ENCODE results near the gene CD99L2. TPM values are rescaled to one million over a fixed set of nuclear protein-coding genes. Genes with fewer than 3 reads are reported as not detected.

Gene CD99L2
- total and polyA plus RNA-seq, 2 experiments from 2014 or later: 37.9 to 71.7 TPM

GRCh38 chrX:150768580-150769190, 129.8 kb downstream of the CD99L2 start:
- Histone ChIP-seq H4K20me1 (ENCODE audit: insufficient read depth) (no peaks in the 10 kb centered on the region), H3K9ac (no peak overlapping the region), H3K9me2 (ENCODE audit: insufficient read depth) (no peaks in the 10 kb centered on the region), H3K4me2 (ENCODE audit: unreplicated experiment) (no peak overlapping the region), H2AFZ (no peak overlapping the region), H3K79me2 (ENCODE audit: insufficient read depth) (no peaks in the 10 kb centered on the region), H3K27me3 (replicated peaks; ENCODE audit: insufficient read depth) (no peaks in the 10 kb centered on the region), H3K4me3 (no peak overlapping the region), H3K9me3 (ENCODE audit: low read depth) (no peaks in the 10 kb centered on the region), H3K4me1 (ENCODE audit: insufficient read depth) (peaks cover 6% of the 10 kb centered on the region), H3F3A (ENCODE audit: insufficient read depth) (no peaks in the 10 kb centered on the region), H3K27ac (no peak overlapping the region), H3K36me3 (ENCODE audit: low read depth) (no peaks in the 10 kb centered on the region)
- WGBS, 2 experiments (ENCODE audit: low coverage in 1 of 2, low lambda C conversion rate in 2 of 2, missing lambda C conversion rate in 2 of 2): 84 to 90% methylated on average over 12 to 19 of the region's 19 CpGs
- in situ Hi-C loops (cut with MboI): no loop called here
- TF ChIP-seq EZH2phosphoT487 (IDR thresholded peaks at IDR 0.05; ENCODE audit: insufficient read depth, low read depth) (no peak), EZH2 (IDR thresholded peaks at IDR 0.05; ENCODE audit: insufficient read depth, poor library complexity, severe bottlenecking) (no peak)
- no peak for DNase-seq

GRCh38 chrX:150768132-150768485, 130.4 kb downstream of the CD99L2 start:
- Histone ChIP-seq H3K9me2 (ENCODE audit: insufficient read depth) (no peaks in the 10 kb centered on the region), H3K4me3 (no peak overlapping the region), H3K9ac (no peak overlapping the region), H3F3A (ENCODE audit: insufficient read depth) (no peaks in the 10 kb centered on the region), H3K4me2 (ENCODE audit: unreplicated experiment) (no peak overlapping the region), H3K4me1 (ENCODE audit: insufficient read depth) (peaks cover 6% of the 10 kb centered on the region), H4K20me1 (ENCODE audit: insufficient read depth) (no peaks in the 10 kb centered on the region), H3K27me3 (replicated peaks; ENCODE audit: insufficient read depth) (no peaks in the 10 kb centered on the region), H2AFZ (no peak overlapping the region), H3K27ac (0 out of 2 replicates have a peak overlapping the region, but pooled peaks have one; percentile 8), H3K36me3 (ENCODE audit: low read depth) (no peaks in the 10 kb centered on the region), H3K9me3 (ENCODE audit: low read depth) (no peaks in the 10 kb centered on the region), H3K79me2 (ENCODE audit: insufficient read depth) (no peaks in the 10 kb centered on the region)
- in situ Hi-C loops (cut with MboI): no loop called here
- TF ChIP-seq EZH2phosphoT487 (IDR thresholded peaks at IDR 0.05; ENCODE audit: insufficient read depth, low read depth): no peak
- no peak for TF ChIP-seq EZH2 (IDR thresholded peaks at IDR 0.05; ENCODE audit: insufficient read depth, poor library complexity, severe bottlenecking)
- 84 to 85% methylated on average over 10 of the region's 10 CpGs for WGBS, 2 experiments (ENCODE audit: low coverage in 1 of 2, low lambda C conversion rate in 2 of 2, missing lambda C conversion rate in 2 of 2)
- DNase-seq: no peak

GRCh38 chrX:150767475-150768131, 130.9 kb downstream of the CD99L2 start:
- H3F3A ChIP-seq (ENCODE audit: insufficient read depth): no peaks in the 10 kb centered on the region
- H3K27me3 ChIP-seq (replicated peaks; ENCODE audit: insufficient read depth): no peaks in the 10 kb centered on the region
- no peak overlapping the region for H3K4me3 ChIP-seq
- no peak overlapping the region for H3K9ac ChIP-seq
- TF ChIP-seq EZH2 (IDR thresholded peaks at IDR 0.05; ENCODE audit: insufficient read depth, poor library complexity, severe bottlenecking): no peak
- TF ChIP-seq EZH2phosphoT487 (IDR thresholded peaks at IDR 0.05; ENCODE audit: insufficient read depth, low read depth): no peak
- DNase-seq: peak; percentile 71
- H3K9me2 ChIP-seq (ENCODE audit: insufficient read depth): no peaks in the 10 kb centered on the region
- no peaks in the 10 kb centered on the region for H3K79me2 ChIP-seq (ENCODE audit: insufficient read depth)
- H3K9me3 ChIP-seq (ENCODE audit: low read depth): no peaks in the 10 kb centered on the region
- H3K36me3 ChIP-seq (ENCODE audit: low read depth): no peaks in the 10 kb centered on the region
- WGBS, 2 experiments (ENCODE audit: low coverage in 1 of 2, low lambda C conversion rate in 2 of 2, missing lambda C conversion rate in 2 of 2): 69 to 79% methylated on average over 9 to 14 of the region's 17 CpGs
- in situ Hi-C loops (cut with MboI): no loop called here
- peaks cover 6% of the 10 kb centered on the region for H3K4me1 ChIP-seq (ENCODE audit: insufficient read depth)
- H3K27ac ChIP-seq: 0 out of 2 replicates have a peak overlapping the region, but pooled peaks have one; percentile 8
- no peaks in the 10 kb centered on the region for H4K20me1 ChIP-seq (ENCODE audit: insufficient read depth)
- no peak overlapping the region for H3K4me2 ChIP-seq (ENCODE audit: unreplicated experiment)
- H2AFZ ChIP-seq: no peak overlapping the region

GRCh38 chrX:150767045-150767395, 131.4 kb downstream of the CD99L2 start:
- Histone ChIP-seq H3K4me2 (ENCODE audit: unreplicated experiment) (no peak overlapping the region), H4K20me1 (ENCODE audit: insufficient read depth) (no peaks in the 10 kb centered on the region), H3K9me3 (ENCODE audit: low read depth) (no peaks in the 10 kb centered on the region), H3K27ac (no peak overlapping the region), H3K4me1 (ENCODE audit: insufficient read depth) (peaks cover 6% of the 10 kb centered on the region), H3F3A (ENCODE audit: insufficient read depth) (no peaks in the 10 kb centered on the region), H3K4me3 (no peak overlapping the region), H3K79me2 (ENCODE audit: insufficient read depth) (no peaks in the 10 kb centered on the region), H3K27me3 (replicated peaks; ENCODE audit: insufficient read depth) (no peaks in the 10 kb centered on the region), H3K9ac (no peak overlapping the region), H3K9me2 (ENCODE audit: insufficient read depth) (no peaks in the 10 kb centered on the region), H3K36me3 (ENCODE audit: low read depth) (no peaks in the 10 kb centered on the region), H2AFZ (no peak overlapping the region)
- peak; percentile 31 for DNase-seq
- WGBS, 2 experiments (ENCODE audit: low coverage in 1 of 2, low lambda C conversion rate in 2 of 2, missing lambda C conversion rate in 2 of 2): 52 to 60% methylated on average over 8 of the region's 9 CpGs
- in situ Hi-C loops (cut with MboI): no loop called here
- TF ChIP-seq EZH2 (IDR thresholded peaks at IDR 0.05; ENCODE audit: insufficient read depth, poor library complexity, severe bottlenecking) (no peak), EZH2phosphoT487 (IDR thresholded peaks at IDR 0.05; ENCODE audit: insufficient read depth, low read depth) (no peak)

All from GM23248 (cell line).